Prostate gland (tissue), 2 donors: Measurements from ENCODE around the gene ALG5. TPM values are rescaled to one million over a fixed set of nuclear protein-coding genes. Genes with fewer than 3 reads are reported as not detected.

Source experiments
- DNase-seq: peaks from one replicate; pipeline ENCODE4 v3.0.0-alpha.2; 2019; ENCODE audit warnings: low spot score
- H3K27ac ChIP-seq, 2 donors: fragments of 200-600 bp; sonication (generic); 2 replicates each; pipeline ENCODE4 v1.5.1; 2017 to 2019
- H3K27me3 ChIP-seq: fragments of 200-600 bp; sonication (generic); replicated peaks from 2 replicates; pipeline ENCODE4 v1.5.1; 2019; ENCODE audit not compliant: insufficient read depth
- H3K36me3 ChIP-seq, 2 donors: fragments of 200-600 bp; sonication (generic); 1 replicate in 1 of 2; 2 replicates in 1 of 2; pipeline versions ENCODE4 v1.5.1 to v1.8.1; 2017 to 2019
- H3K4me1 ChIP-seq: fragments of 200-600 bp; sonication (generic); replicated peaks from 2 replicates; pipeline ENCODE4 v1.5.1; 2019
- H3K4me3 ChIP-seq, 2 donors: fragments of 200-600 bp; sonication (generic); 2 replicates each; pipeline ENCODE4 v1.5.1; 2017 to 2019
- H3K9me3 ChIP-seq: fragments of 200-600 bp; sonication (generic); 2 replicates; pipeline ENCODE4 v1.5.1; 2017
- CTCF ChIP-seq, 4 experiments: fragments of 200-600 bp in 2 of 4; fragments of 450-650 bp in 2 of 4; sonication (generic) in 2 of 4; IDR thresholded peaks; 1 replicate in 3 of 4; 2 replicates in 1 of 4; pipeline ENCODE4 v1.5.1; 2016 to 2019; ENCODE audit warnings: antibody characterized with exemption in 4 of 4, mild to moderate bottlenecking in 2 of 4, moderate library complexity in 2 of 4
- POLR2A ChIP-seq: fragments of 450-650 bp; IDR thresholded peaks from one replicate; pipeline ENCODE4 v1.6.1; 2016; ENCODE audit warnings: antibody characterized with exemption, mild to moderate bottlenecking
- POLR2AphosphoS5 ChIP-seq: sonication (generic); formaldehyde crosslinking; IDR thresholded peaks from one replicate; pipeline ENCODE4 v1.6.1; 2017; ENCODE audit warnings: antibody characterized with exemption
- WGBS: methylation state at CpG from one replicate; pipeline ENCODE4 v1.1.5; 2018; 5-methylcytosine and 5-hydroxymethylcytosine counted together
- intact Hi-C: fragments of 100-400 bp; cut with DNase I; formaldehyde crosslinking; loops from one replicate; pipeline ENCODE4 v1.14.2; 2022
- total RNA-seq, 2 donors: library from RNA; depleted of rRNA; stranded (reverse); fragments of >200 nt; gene quantifications; one replicate each; pipeline ENCODE4 v1.1.0, GENCODE V29; 2016

Gene ALG5
- total RNA-seq, 2 donors from 2014 or later = 14.1 to 41.3 TPM

GRCh38 chr13:36954542-36954941 is 44.6 kb downstream of the ALG5 start:
- DNase-seq = no peak
- intact Hi-C loops = no loop called here
- H3K27ac ChIP-seq = no peak overlapping the region
- no peaks in the 10 kb centered on the region for H3K9me3 ChIP-seq
- no peaks in the 10 kb centered on the region for H3K27me3 ChIP-seq
- no peaks in the 10 kb centered on the region for H3K4me1 ChIP-seq
- TF ChIP-seq POLR2A (no peak), CTCF (IDR thresholded peaks at IDR 0.05) (no peak), POLR2AphosphoS5 (no peak)
- peaks cover 0 to 5% of the 10 kb centered on the region in 2 donors for H3K36me3 ChIP-seq
- no peak overlapping the region for H3K4me3 ChIP-seq

GRCh38 chr13:36950920-36951319 is 48.2 kb downstream of the ALG5 start:
- 80% methylated on average over 2 of the region's 2 CpGs for WGBS
- Histone ChIP-seq H3K27ac (no peak overlapping the region), H3K27me3 (no peaks in the 10 kb centered on the region), H3K4me1 (no peaks in the 10 kb centered on the region), H3K9me3 (no peaks in the 10 kb centered on the region), H3K4me3 (no peak overlapping the region), H3K36me3 (peaks cover 0 to 5% of the 10 kb centered on the region in 2 donors)
- intact Hi-C loops = no loop called here
- no peak for DNase-seq
- TF ChIP-seq POLR2AphosphoS5 = no peak
- no peak for TF ChIP-seq POLR2A
- no peak for TF ChIP-seq CTCF (IDR thresholded peaks at IDR 0.05)

- H3K36me3 ChIP-seq = peaks cover 0 to 5% of the 10 kb centered on the region in 2 donors
- no peaks in the 10 kb centered on the region for H3K4me1 ChIP-seq
- WGBS = 95% methylated on average over 4 of the region's 4 CpGs
- H3K27me3 ChIP-seq = no peaks in the 10 kb centered on the region
- no peak for TF ChIP-seq POLR2AphosphoS5
- no peak for TF ChIP-seq POLR2A
- no peak for TF ChIP-seq CTCF (IDR thresholded peaks at IDR 0.05)
- DNase-seq = no peak
- intact Hi-C loops = no loop called here
- no peak overlapping the region for H3K27ac ChIP-seq
- no peaks in the 10 kb centered on the region for H3K9me3 ChIP-seq
- H3K4me3 ChIP-seq = no peak overlapping the region
Observed at GRCh38 chr13:36950330-36950729, 48.8 kb downstream of the ALG5 start.

GRCh38 chr13:36945078-36945477 is 54.1 kb downstream of the ALG5 start:
- H3K9me3 ChIP-seq = no peaks in the 10 kb centered on the region
- H3K4me1 ChIP-seq = no peaks in the 10 kb centered on the region
- H3K27me3 ChIP-seq = no peaks in the 10 kb centered on the region
- intact Hi-C loops = no loop called here
- no peak for DNase-seq
- H3K36me3 ChIP-seq = no peaks in the 10 kb centered on the region
- TF ChIP-seq POLR2AphosphoS5 = no peak
- TF ChIP-seq POLR2A = no peak
- no peak for TF ChIP-seq CTCF (IDR thresholded peaks at IDR 0.05)
- 15% methylated on average over 3 of the region's 3 CpGs for WGBS
- H3K4me3 ChIP-seq = no peak overlapping the region
- no peak overlapping the region for H3K27ac ChIP-seq

- intact Hi-C loops = no loop called here
- 79% methylated on average over 7 of the region's 7 CpGs for WGBS
- Histone ChIP-seq H3K4me1 (no peaks in the 10 kb centered on the region), H3K36me3 (no peaks in the 10 kb centered on the region), H3K4me3 (no peak overlapping the region), H3K27ac (no peak overlapping the region), H3K9me3 (no peaks in the 10 kb centered on the region), H3K27me3 (no peaks in the 10 kb centered on the region)
- no peak for DNase-seq
- TF ChIP-seq CTCF (IDR thresholded peaks at IDR 0.05) (no peak), POLR2AphosphoS5 (no peak), POLR2A (no peak)
Observed at GRCh38 chr13:36925603-36926002, 73.5 kb downstream of the ALG5 start.
